CD4-positive, alpha-beta T cell treated with Interleukin-15 for 1 hour (primary cell): ENCODE data around the gene IL13RA2.

Experiments
- DNase-seq: peaks from one replicate; pipeline ENCODE4 v3.0.0-alpha.2; 2020

Gene IL13RA2

GRCh38 chrX:114985967-114986592 is 31.3 kb downstream of the IL13RA2 start:
- DNase-seq = no peak

GRCh38 chrX:114976292-114976691 is 41.1 kb downstream of the IL13RA2 start:
- DNase-seq = no peak

DNA sequence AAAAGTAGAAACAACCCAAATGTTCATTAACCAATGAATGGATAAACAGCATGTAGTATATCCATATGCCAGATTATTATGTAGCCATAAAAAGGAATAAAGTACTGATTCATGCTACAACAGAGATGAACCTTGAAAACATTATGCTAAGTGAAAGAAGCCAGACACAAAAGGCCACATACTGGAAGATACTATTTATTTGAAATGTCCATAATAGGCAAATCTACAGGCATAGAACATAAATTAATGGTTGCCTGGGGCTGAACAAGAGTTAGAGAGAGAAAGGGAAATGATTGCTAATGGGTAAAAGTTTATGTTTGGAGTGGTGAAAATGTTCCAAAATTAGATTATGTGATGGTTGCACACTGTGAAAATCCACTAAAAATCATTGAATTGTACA is 44.4 kb downstream of the IL13RA2 start:
- no peak for DNase-seq

DNA sequence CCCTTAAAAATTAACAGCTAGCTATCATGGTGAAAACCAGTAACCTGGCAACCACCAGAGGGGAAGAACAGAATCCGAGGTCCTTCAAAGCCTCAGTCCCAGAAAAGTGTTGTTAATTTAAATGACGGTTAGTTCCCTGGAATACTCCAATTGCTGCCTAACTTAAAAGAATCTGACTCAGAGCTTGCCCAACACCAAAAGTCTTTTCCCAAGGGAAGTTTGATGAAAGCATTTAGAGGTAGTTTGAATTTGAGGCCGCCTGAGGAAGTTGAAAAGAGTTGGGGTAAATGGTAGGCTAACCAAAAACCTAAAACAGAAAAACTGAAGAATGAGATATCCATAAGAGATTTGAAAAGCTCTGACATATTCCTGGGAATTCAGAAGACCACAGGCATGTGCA is 46.6 kb downstream of the IL13RA2 start:
- DNase-seq = no peak

- DNase-seq = no peak
Measured at GRCh38 chrX:114964374-114964773, 53.0 kb downstream of the IL13RA2 start.

- DNase-seq = no peak
Measured at GRCh38 chrX:114962209-114962608, 55.2 kb downstream of the IL13RA2 start.

DNA sequence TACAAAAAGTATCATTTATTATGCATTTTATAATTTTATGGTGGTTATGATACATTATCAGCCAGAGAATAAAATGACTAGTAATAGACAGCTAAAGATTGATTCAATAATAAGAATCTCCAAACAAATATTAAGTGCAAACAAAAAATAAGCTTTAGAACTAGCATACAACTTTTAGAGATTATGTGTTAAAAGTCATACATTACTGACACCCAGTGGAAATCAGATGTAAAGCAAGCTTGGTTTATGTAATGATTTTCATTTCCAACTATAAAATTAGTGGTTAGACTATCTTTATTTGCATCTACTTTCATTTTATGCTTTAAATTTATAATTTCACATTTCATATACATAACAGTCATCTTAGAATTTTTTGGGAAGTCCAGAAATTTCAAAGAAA is 57.7 kb downstream of the IL13RA2 start:
- DNase-seq = no peak
